DLD1 (cell line): ENCODE data around the gene SSBP2.
"Not testable (repeated sequence)": the region's sequence is repeated elsewhere in the genome, so short reads cannot be mapped to it uniquely, and the experiment has no call there.

Experiments
- in situ Hi-C: cut with HindIII; loops from 2 replicates; pipeline ENCODE4 v1.10.0; 2017; ENCODE audit warnings: low sequenced_read_pairs

Gene SSBP2

GRCh38 chr5:81542242-81542641, 208.7 kb downstream of the SSBP2 start:
- in situ Hi-C loops, result no loop called here

- in situ Hi-C loops, result no loop called here
Measured at GRCh38 chr5:81537905-81538547, 212.9 kb downstream of the SSBP2 start.

GRCh38 chr5:81534441-81534840, 216.5 kb downstream of the SSBP2 start:
- in situ Hi-C loops, result no loop called here

GRCh38 chr5:81533629-81534405, 217.1 kb downstream of the SSBP2 start:
- in situ Hi-C loops, result no loop called here

- in situ Hi-C loops, result no loop called here
Measured at GRCh38 chr5:81530919-81531318, 220.0 kb downstream of the SSBP2 start.

GRCh38 chr5:81525690-81526089, 225.2 kb downstream of the SSBP2 start:
- in situ Hi-C loops, result no loop called here

GRCh38 chr5:81524015-81524414, 226.9 kb downstream of the SSBP2 start:
- in situ Hi-C loops, result no loop called here

- in situ Hi-C loops, result no loop called here
Measured at GRCh38 chr5:81522571-81522970, 228.3 kb downstream of the SSBP2 start.

- in situ Hi-C loops, result no loop called here
Measured at GRCh38 chr5:81520769-81521168, 230.1 kb downstream of the SSBP2 start.

- in situ Hi-C loops, result no loop called here
Measured at GRCh38 chr5:81519217-81519905, 231.5 kb downstream of the SSBP2 start.

GRCh38 chr5:81517462-81517861, 233.4 kb downstream of the SSBP2 start:
- in situ Hi-C loops, result no loop called here

GRCh38 chr5:81516091-81516490, 234.8 kb downstream of the SSBP2 start:
- in situ Hi-C loops, result no loop called here

- in situ Hi-C loops, result no loop called here
Measured at GRCh38 chr5:81513982-81514381, 236.9 kb downstream of the SSBP2 start.

GRCh38 chr5:81513473-81513872, 237.4 kb downstream of the SSBP2 start:
- in situ Hi-C loops, result no loop called here

- in situ Hi-C loops, result no loop called here
Measured at GRCh38 chr5:81506900-81507588, 243.9 kb downstream of the SSBP2 start.

GRCh38 chr5:81506378-81506777, 244.5 kb downstream of the SSBP2 start:
- in situ Hi-C loops, result no loop called here

- in situ Hi-C loops, result no loop called here
Measured at GRCh38 chr5:81505672-81506071, 245.2 kb downstream of the SSBP2 start.

- in situ Hi-C loops, result not testable (repeated sequence)
Measured at GRCh38 chr5:81503602-81504001, 247.3 kb downstream of the SSBP2 start.

GRCh38 chr5:81495286-81495685, 255.6 kb downstream of the SSBP2 start:
- in situ Hi-C loops, result no loop called here

- in situ Hi-C loops, result no loop called here
Measured at GRCh38 chr5:81488862-81489261, 262.0 kb downstream of the SSBP2 start.

GRCh38 chr5:81486711-81487110, 264.2 kb downstream of the SSBP2 start:
- in situ Hi-C loops, result no loop called here
